AG04450 (cell line): ENCODE measurements around the gene AQP2. TPM values are rescaled to one million over a fixed set of nuclear protein-coding genes. Genes with fewer than 3 reads are reported as not detected.

Experiments used
- CTCF ChIA-PET: fragments of 300-600, 350-600 bp; formaldehyde crosslinking; extraction: SDS; loops from one replicate; lab custom pipeline; 2022; ENCODE audit warnings: antibody characterized with exemption, inconsistent platforms; lab: Charles Lee
- POLR2A ChIA-PET: fragments of 350-600 bp; formaldehyde crosslinking; extraction: SDS; loops from one replicate; lab custom pipeline; 2021; ENCODE audit warnings: antibody characterized with exemption, inconsistent platforms; lab: Yijun Ruan, JAX
- DNase-seq: peaks from one replicate; pipeline ENCODE4 v3.0.0-alpha.2; 2011; ENCODE audit warnings: low read depth, low spot score
- H3K27ac ChIP-seq: one replicate; pipeline ENCODE4 v1.5.1; 2012; ENCODE audit warnings: low read depth, low read length, control low read depth
- H3K27me3 ChIP-seq: one replicate; pipeline ENCODE4 v1.6.0; 2012; ENCODE audit warnings: low read length; ENCODE audit not compliant: control insufficient read depth, insufficient read depth
- H3K4me3 ChIP-seq: 2 replicates; pipeline ENCODE4 v1.5.1; 2011; ENCODE audit warnings: mild to moderate bottlenecking, low read depth, low read length, control low read depth
- H3K9me3 ChIP-seq: 2 replicates; pipeline ENCODE4 v1.5.1; 2012; ENCODE audit warnings: low read length; ENCODE audit not compliant: control insufficient read depth, insufficient read depth
- polyA plus RNA-seq: library from polyadenylated mRNA; depleted of rRNA; stranded (reverse); fragments of >200 nt; gene quantifications from 2 replicates; pipeline ENCODE4 v1.2.3, GENCODE V29; 2011
- TF ChIP-seq, protein P1 (sequence below): IDR thresholded peaks from 2 replicates; pipeline ENCODE4 v1.5.1; 2011; ENCODE audit warnings: low read depth, low read length, control low read depth, inconsistent platforms

The AQP2 gene
- polyA plus RNA-seq, 1 experiment = not detected

DNA sequence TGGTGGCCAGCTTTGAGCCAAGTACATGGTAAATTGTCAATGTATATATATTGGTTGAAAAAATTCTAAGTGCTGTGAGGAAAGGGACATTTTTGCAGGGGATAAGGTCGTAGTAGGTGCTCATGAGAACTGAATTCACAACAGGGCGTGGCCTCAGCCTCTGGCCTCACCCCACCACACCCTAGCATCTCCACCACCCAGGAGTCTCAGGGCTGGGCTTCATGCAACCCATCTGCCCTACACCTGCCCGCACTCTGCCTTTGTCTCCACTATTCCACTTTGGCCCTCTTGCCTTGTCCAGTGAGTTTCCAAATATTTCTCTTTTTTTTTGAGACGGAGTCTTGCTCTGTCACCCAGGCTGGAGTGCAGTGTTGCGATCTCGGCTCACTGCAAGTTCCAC, 22.1 kb upstream of the AQP2 start:
- ChIA-PET POLR2A (no interaction called here), CTCF (interaction anchor here (1.8 to 3.8 kb wide), 2 partner anchors 17 to 142 kb away, joined by 6 to 20 read pairs; no protein-coding TSS in a partner anchor)
- Histone ChIP-seq H3K9me3 (no peaks in the 10 kb centered on the region), H3K4me3 (no peak overlapping the region), H3K27ac (no peak overlapping the region), H3K27me3 (no peaks in the 10 kb centered on the region)
- DNase-seq = no peak
- TF ChIP-seq, protein P1, sequence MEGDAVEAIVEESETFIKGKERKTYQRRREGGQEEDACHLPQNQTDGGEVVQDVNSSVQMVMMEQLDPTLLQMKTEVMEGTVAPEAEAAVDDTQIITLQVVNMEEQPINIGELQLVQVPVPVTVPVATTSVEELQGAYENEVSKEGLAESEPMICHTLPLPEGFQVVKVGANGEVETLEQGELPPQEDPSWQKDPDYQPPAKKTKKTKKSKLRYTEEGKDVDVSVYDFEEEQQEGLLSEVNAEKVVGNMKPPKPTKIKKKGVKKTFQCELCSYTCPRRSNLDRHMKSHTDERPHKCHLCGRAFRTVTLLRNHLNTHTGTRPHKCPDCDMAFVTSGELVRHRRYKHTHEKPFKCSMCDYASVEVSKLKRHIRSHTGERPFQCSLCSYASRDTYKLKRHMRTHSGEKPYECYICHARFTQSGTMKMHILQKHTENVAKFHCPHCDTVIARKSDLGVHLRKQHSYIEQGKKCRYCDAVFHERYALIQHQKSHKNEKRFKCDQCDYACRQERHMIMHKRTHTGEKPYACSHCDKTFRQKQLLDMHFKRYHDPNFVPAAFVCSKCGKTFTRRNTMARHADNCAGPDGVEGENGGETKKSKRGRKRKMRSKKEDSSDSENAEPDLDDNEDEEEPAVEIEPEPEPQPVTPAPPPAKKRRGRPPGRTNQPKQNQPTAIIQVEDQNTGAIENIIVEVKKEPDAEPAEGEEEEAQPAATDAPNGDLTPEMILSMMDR = no peak

DNA sequence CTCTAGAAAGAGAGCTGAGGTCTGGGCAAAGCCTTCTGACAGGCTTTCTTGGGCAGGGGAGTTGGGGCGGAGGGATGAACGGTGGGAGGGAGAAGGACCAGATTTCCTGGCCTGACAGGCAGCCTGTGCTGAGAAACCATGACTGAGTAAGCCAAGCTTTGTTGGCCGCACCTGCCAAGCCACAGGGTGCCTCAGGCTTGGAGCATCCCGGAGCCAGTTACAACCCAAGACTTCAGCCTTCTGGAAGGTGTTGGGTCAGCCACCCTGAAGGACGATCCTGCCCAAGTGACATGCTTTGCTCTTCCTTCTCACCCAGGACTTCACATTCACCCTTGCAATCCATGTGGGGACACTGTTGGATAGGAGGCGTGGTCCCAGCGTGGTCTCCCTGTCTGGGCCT, 21.0 kb upstream of the AQP2 start:
- no peaks in the 10 kb centered on the region for H3K9me3 ChIP-seq
- ChIA-PET POLR2A (no interaction called here), CTCF (interaction anchor here (3.8 kb wide), 1 partner anchor 16 kb away, joined by 20 read pairs; no protein-coding TSS in a partner anchor)
- TF ChIP-seq, protein P1 = no peak
- H3K4me3 ChIP-seq = no peak overlapping the region
- H3K27me3 ChIP-seq = no peaks in the 10 kb centered on the region
- no peak overlapping the region for H3K27ac ChIP-seq
- no peak for DNase-seq

DNA sequence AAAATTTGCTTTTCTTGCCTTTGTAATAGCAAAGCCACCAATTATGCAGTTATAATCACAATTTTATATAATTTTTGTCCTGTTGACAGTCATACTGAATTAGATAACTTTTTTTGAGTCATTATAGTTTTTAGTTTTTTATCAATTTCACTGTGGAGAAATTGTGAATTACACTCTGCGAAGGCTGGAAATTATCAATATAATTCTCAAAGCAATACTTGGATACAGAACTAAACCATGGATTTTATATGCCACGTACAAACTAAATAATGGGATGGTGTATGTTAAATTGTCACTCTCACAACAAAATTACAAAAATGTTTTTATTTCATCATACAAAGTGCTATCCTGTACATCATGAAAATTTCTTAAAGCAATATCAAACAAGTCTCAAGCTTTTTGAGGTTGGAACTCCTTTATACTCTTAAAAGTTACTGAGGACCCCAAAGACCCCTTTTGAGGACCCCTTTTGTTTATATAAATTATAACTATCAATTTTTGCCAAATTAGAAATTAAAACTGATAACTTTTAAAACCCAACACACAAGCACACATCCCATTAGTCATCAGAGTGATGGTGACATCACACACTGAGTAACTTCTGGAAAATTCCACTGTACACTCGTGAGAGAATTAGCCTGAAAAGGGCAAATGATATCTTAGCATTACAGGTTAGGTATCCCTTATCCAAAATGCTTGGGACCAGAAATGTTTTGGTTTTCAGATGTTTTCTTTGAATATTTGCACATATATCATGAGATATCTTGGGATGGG, 19.8 kb upstream of the AQP2 start:
- ChIA-PET POLR2A (no interaction called here), CTCF (interaction anchor here (0.6 to 4.5 kb wide), 3 partner anchors 15 to 142 kb away, joined by 4 to 48 read pairs (median 20); no protein-coding TSS in a partner anchor)
- Histone ChIP-seq H3K27ac (no peak overlapping the region), H3K4me3 (no peak overlapping the region), H3K27me3 (no peaks in the 10 kb centered on the region), H3K9me3 (no peaks in the 10 kb centered on the region)
- TF ChIP-seq, protein P1 = no peak
- no peak for DNase-seq

DNA sequence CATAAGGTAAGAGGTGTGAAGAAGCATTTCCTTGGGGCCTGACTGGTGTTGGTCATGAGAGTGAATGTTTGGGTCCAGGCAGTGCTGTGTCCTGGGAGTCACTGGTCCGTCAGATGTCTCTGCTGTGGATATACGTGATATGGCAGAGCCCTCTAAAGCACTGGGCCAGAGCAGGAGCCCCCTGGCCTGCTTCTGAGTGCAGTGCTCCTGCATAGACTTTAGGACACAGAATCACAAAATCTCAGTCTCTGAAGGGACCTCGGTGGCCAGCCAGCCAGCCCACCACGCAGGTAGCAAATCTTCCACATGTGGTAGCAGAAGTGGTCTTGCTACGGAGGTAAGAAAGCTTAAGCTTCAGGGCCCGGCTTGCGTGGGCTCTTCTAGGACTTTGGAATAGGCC, 18.5 kb upstream of the AQP2 start:
- no peak overlapping the region for H3K4me3 ChIP-seq
- TF ChIP-seq, protein P1 = no peak
- ChIA-PET CTCF (interaction anchor here (0.6 to 4.5 kb wide), 4 partner anchors 11 to 93 kb away, joined by 4 to 48 read pairs (median 8); partner anchors contain the start of gene RACGAP1), POLR2A (interaction anchor here (0.6 kb wide), 2 partner anchors 71 to 106 kb away, joined by 3 to 9 read pairs; no protein-coding TSS in a partner anchor)
- no peak for DNase-seq
- H3K27ac ChIP-seq = no peak overlapping the region
- H3K9me3 ChIP-seq = no peaks in the 10 kb centered on the region
- no peaks in the 10 kb centered on the region for H3K27me3 ChIP-seq
